Common myeloid progenitor, CD34-positive (primary cell): ENCODE data around the gene APBB2.

Experiments used
- CTCF ChIA-PET: fragments of 350-600 bp; sonication (Branson Sonifier 250); formaldehyde crosslinking; loops from one replicate; lab custom pipeline; 2021; ENCODE audit warnings: antibody characterized with exemption; lab: Charles Lee
- POLR2A ChIA-PET: fragments of 350-600 bp; sonication (Branson Sonifier 250); formaldehyde crosslinking; loops from one replicate; lab custom pipeline; 2021; ENCODE audit warnings: antibody characterized with exemption; lab: Charles Lee
- DNase-seq, 3 donors: peaks; one replicate each; pipeline versions ENCODE4 v3.0.0 to v3.0.0-alpha.2; 2013
- H3K27ac ChIP-seq, 2 experiments: 1 replicate in 1 of 2; 2 replicates in 1 of 2; pipeline ENCODE4 v1.7.0; 2013; ENCODE audit warnings: inconsistent platforms in 2 of 2, low read length in 2 of 2, mild to moderate bottlenecking in 2 of 2, low read depth in 1 of 2, moderate library complexity in 1 of 2; ENCODE audit not compliant: severe bottlenecking in 2 of 2, insufficient read depth in 1 of 2, poor library complexity in 1 of 2
- H3K27me3 ChIP-seq, 5 experiments: replicated peaks in 2 of 5; 1 replicate in 3 of 5; 2 replicates in 2 of 5; pipeline versions ENCODE4 v1.6.1 to v1.7.0; 2013; ENCODE audit warnings: low read length in 4 of 5, mild to moderate bottlenecking in 2 of 5, moderate library complexity in 2 of 5, inconsistent platforms in 1 of 5; ENCODE audit not compliant: insufficient read depth in 5 of 5, control insufficient read depth in 4 of 5
- H3K36me3 ChIP-seq, 4 experiments: 1 replicate in 2 of 4; 2 replicates in 2 of 4; pipeline versions ENCODE4 v1.6.1 to v1.7.0; 2013; ENCODE audit warnings: low read length in 3 of 4, control low read depth in 1 of 4, mild to moderate bottlenecking in 1 of 4; ENCODE audit not compliant: control insufficient read depth in 4 of 4, insufficient read depth in 4 of 4
- H3K4me1 ChIP-seq, 4 experiments: 1 replicate in 3 of 4; 2 replicates in 1 of 4; pipeline versions ENCODE4 v1.6.1 to v1.7.1; 2013; ENCODE audit warnings: low read length in 3 of 4, mild to moderate bottlenecking in 3 of 4, control low read depth in 1 of 4, inconsistent platforms in 1 of 4, moderate library complexity in 1 of 4; ENCODE audit not compliant: control insufficient read depth in 4 of 4, insufficient read depth in 4 of 4; ENCODE audit errors: control extremely low read depth in 1 of 4
- H3K4me3 ChIP-seq, 7 experiments: 1 replicate in 4 of 7; 2 replicates in 3 of 7; pipeline versions ENCODE4 v1.5.1 to v1.7.0; 2013; ENCODE audit warnings: mild to moderate bottlenecking in 7 of 7, low read length in 6 of 7, moderate library complexity in 6 of 7, inconsistent platforms in 2 of 7, low read depth in 2 of 7, control low read depth in 1 of 7; ENCODE audit not compliant: insufficient read depth in 4 of 7, control insufficient read depth in 1 of 7; ENCODE audit errors: extremely low read depth in 1 of 7
- H3K9me3 ChIP-seq, 5 experiments: 1 replicate in 4 of 5; 2 replicates in 1 of 5; pipeline versions ENCODE4 v1.6.1 to v1.7.1; 2013; ENCODE audit warnings: low read length in 4 of 5, mild to moderate bottlenecking in 2 of 5, inconsistent platforms in 1 of 5, low read depth in 1 of 5, moderate library complexity in 1 of 5; ENCODE audit not compliant: control insufficient read depth in 4 of 5, insufficient read depth in 2 of 5; ENCODE audit errors: control extremely low read depth in 1 of 5
- WGBS: methylation state at CpG from one replicate; pipeline ENCODE4 v1.1.5; 2013; ENCODE audit not compliant: insufficient coverage; 5-methylcytosine and 5-hydroxymethylcytosine counted together

Gene APBB2

DNA sequence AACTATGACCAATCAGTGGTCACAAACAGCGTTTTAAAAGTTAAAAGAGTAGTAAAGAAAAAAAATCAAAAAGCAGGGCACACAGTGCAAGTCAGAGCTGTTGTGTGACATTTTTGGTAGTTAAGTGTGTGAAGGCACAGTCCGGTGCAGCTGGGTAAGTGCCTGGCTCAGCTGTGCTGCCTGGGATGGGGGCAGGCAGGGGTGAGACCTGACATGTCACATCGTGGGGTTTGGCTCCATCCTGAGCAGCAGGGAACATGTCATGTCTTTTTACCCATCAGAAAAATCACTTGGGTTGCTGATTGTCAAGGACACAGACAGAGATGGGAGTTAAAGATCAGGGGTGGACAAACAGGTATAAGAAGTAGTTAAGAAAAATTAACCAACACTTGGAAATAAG, 339.4 kb downstream of the APBB2 start:
- H3K9me3 ChIP-seq, result no peaks in the 10 kb centered on the region
- H3K4me1 ChIP-seq, result no peaks in the 10 kb centered on the region
- DNase-seq, result no peak
- H3K4me3 ChIP-seq, result no peak overlapping the region
- 100% methylated on average over 2 of the region's 3 CpGs for WGBS
- no peak overlapping the region for H3K27ac ChIP-seq
- H3K27me3 ChIP-seq, result no peaks in the 10 kb centered on the region
- POLR2A ChIA-PET, result interaction anchor here (0.6 kb wide), 1 partner anchor 612 kb away, joined by 5 read pairs; no protein-coding TSS in a partner anchor
- CTCF ChIA-PET, result interaction anchor here (1.0 to 1.1 kb wide), 2 partner anchors 14 to 22 kb away, joined by 3 to 5 read pairs; no protein-coding TSS in a partner anchor
- no peaks in the 10 kb centered on the region for H3K36me3 ChIP-seq

DNA sequence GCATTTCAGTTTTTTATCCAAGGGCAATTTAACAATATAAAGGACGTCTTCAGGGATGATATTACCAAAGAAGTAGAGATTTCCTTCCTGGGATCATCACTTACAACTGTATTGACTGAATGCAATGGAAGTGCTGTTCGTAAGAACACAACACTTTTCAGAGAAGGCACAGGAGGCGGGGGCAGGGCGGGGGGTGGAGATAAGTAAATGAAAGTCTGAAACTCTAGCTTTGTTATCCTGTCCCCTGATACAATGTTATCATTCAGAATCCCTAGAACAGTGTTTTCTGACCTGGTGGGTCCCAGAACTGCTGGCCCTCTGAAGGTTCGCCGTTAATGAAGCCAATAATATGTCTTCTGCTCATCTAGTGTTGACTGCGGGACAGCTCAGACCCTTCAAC, 340.0 kb downstream of the APBB2 start:
- DNase-seq, result no peak
- ChIA-PET CTCF (no interaction called here), POLR2A (interaction anchor here (0.6 kb wide), 1 partner anchor 611 kb away, joined by 5 read pairs; no protein-coding TSS in a partner anchor)
- Histone ChIP-seq H3K4me3 (no peak overlapping the region), H3K27ac (no peak overlapping the region), H3K36me3 (no peaks in the 10 kb centered on the region), H3K27me3 (no peaks in the 10 kb centered on the region), H3K9me3 (no peaks in the 10 kb centered on the region), H3K4me1 (no peaks in the 10 kb centered on the region)
- 100% methylated on average over 4 of the region's 7 CpGs for WGBS

DNA sequence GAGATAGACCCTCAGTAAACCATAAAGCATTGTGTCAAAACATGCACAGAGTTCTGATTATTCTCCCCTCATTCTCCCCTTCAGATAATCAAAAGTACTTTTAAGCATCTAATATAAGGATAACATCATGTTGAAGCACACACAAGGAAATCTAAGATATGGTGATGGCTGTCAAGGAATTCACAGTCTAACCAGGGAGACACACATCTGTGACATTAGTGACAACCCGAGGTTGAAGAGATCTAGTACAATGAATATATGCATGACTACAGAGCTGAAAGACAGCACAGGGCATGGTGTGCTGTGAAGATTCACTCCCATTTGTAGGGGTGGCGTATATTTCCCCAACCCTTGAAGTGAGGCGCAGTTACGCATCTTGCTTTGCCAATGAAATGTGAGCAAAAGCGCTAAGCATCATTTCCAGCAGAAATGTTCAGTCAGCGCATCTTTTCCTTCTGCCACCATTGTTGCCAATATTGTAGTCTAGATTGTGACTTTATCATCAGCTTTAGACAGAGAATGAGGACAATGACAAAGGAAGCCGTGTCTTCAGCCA, 342.6 kb downstream of the APBB2 start:
- POLR2A ChIA-PET, result no interaction called here
- WGBS, result 97% methylated on average over 6 of the region's 7 CpGs
- Histone ChIP-seq H3K27ac (no peak overlapping the region), H3K36me3 (no peaks in the 10 kb centered on the region), H3K4me3 (no peak overlapping the region), H3K4me1 (no peaks in the 10 kb centered on the region), H3K9me3 (no peaks in the 10 kb centered on the region), H3K27me3 (no peaks in the 10 kb centered on the region)
- DNase-seq, result no peak
- CTCF ChIA-PET, result interaction anchor here (1.6 kb wide), 1 partner anchor 11 kb away, joined by 7 read pairs; no protein-coding TSS in a partner anchor

DNA sequence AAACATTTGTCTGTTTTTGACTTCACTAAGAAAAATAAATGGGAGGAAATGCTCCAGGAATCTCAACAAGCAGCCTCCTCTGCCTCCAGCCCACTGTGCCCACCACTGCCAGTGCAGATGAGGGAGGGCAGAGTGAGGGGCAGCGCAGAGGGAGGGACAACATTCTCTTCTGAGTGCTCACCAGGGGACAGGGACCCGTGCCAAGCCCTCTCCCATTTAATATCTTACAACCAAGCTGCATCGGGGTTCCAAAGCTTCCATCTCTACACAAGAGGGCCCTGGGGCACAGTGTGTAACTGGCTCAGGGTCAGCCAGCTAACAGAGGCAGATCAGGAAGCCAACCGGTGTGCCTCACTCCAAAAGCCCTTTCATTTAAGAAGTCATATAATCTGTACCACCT, 344.2 kb downstream of the APBB2 start:
- 100% methylated on average over 1 of the region's 4 CpGs for WGBS
- H3K27me3 ChIP-seq, result no peaks in the 10 kb centered on the region
- no peak overlapping the region for H3K4me3 ChIP-seq
- no peak for DNase-seq
- ChIA-PET POLR2A (no interaction called here), CTCF (interaction anchor here (1.6 kb wide), 1 partner anchor 9 kb away, joined by 7 read pairs; no protein-coding TSS in a partner anchor)
- H3K9me3 ChIP-seq, result no peaks in the 10 kb centered on the region
- no peaks in the 10 kb centered on the region for H3K36me3 ChIP-seq
- H3K27ac ChIP-seq, result no peak overlapping the region
- no peaks in the 10 kb centered on the region for H3K4me1 ChIP-seq

DNA sequence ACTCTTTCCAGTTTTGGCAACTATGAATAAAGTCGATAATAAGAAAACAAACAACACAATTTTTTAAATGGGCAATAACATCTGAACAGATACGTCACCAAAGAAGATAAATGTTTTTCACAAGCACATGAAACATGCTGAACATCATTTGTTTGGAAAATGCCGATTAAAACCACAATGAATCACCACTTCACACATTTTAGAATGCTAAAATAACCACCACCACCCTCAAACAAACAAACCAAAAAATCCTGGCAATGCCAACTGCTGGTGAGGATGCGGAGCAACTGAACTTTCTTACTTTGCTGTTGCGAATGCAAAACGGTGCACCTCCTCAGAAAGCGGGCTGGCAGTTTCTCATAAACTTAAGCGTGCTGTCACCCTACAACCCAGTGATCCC, 348.6 kb downstream of the APBB2 start:
- no peaks in the 10 kb centered on the region for H3K4me1 ChIP-seq
- no peak overlapping the region for H3K4me3 ChIP-seq
- CTCF ChIA-PET, result interaction anchor here (2.8 kb wide), 1 partner anchor 25 kb away, joined by 8 read pairs; no protein-coding TSS in a partner anchor
- H3K9me3 ChIP-seq, result no peaks in the 10 kb centered on the region
- no peak overlapping the region for H3K27ac ChIP-seq
- H3K36me3 ChIP-seq, result no peaks in the 10 kb centered on the region
- H3K27me3 ChIP-seq, result peaks cover 0 to 2% (median 0%) of the 10 kb centered on the region in 5 experiments
- no peak for DNase-seq
- POLR2A ChIA-PET, result no interaction called here
- WGBS, result 82% methylated on average over 6 of the region's 8 CpGs

DNA sequence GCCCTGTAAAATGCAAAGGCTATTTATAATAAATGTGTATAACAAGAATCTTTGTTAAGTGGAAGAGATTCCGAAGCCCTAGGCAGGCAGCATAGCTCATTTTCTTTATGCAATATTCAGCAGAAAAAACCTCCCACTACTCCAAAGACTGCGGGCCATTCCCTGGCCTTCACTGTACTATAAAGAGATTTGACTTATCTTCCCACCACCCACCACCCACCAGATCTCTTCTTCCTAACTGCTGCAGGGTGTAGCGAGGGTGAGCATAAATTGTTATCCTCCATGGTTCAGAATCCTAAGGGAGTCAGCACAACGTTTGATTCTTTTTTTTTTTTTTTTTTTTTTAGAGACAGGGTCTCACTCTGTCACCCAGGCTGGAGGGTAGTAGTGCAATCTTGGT, 349.8 kb downstream of the APBB2 start:
- H3K27ac ChIP-seq, result no peak overlapping the region
- no peaks in the 10 kb centered on the region for H3K9me3 ChIP-seq
- CTCF ChIA-PET, result interaction anchor here (0.9 kb wide), 1 partner anchor 23 kb away, joined by 3 read pairs; no protein-coding TSS in a partner anchor
- POLR2A ChIA-PET, result interaction anchor here (0.6 kb wide), 1 partner anchor 1907 kb away, joined by 6 read pairs; no protein-coding TSS in a partner anchor
- H3K36me3 ChIP-seq, result no peaks in the 10 kb centered on the region
- H3K27me3 ChIP-seq, result peaks cover 0 to 2% (median 0%) of the 10 kb centered on the region in 5 experiments
- no peak for DNase-seq
- no peak overlapping the region for H3K4me3 ChIP-seq
- no peaks in the 10 kb centered on the region for H3K4me1 ChIP-seq
- WGBS, result 83% methylated on average over 2 of the region's 4 CpGs

DNA sequence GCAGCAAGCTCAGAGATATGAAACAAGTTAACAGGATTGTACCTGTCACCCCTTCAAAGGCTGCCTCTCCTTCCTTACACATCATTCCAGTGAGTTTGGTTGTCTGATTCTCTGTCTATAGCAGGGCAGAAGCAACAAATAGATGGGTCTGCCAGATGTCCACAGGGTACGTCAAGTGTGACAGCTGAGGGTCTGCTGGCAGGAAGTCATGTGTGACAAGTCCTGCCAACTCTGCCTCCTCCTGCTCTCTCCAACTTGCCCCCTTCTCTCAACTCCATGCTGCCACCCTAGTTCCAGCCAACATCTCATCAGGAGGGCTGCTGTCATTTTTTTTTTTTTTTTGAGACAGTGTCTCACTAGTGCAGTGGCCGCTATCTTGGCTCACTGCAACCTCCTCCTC, 355.4 kb downstream of the APBB2 start:
- Histone ChIP-seq H3K4me3 (no peak overlapping the region), H3K36me3 (no peaks in the 10 kb centered on the region), H3K4me1 (peaks cover 3 to 14% (median 10%) of the 10 kb centered on the region in 4 experiments), H3K9me3 (no peaks in the 10 kb centered on the region), H3K27me3 (peaks cover 2 to 14% (median 5%) of the 10 kb centered on the region in 5 experiments), H3K27ac (no peak overlapping the region)
- no peak for DNase-seq
- ChIA-PET POLR2A (no interaction called here), CTCF (interaction anchor here (0.6 to 4.9 kb wide), 3 partner anchors 9 to 34 kb away, joined by 3 to 30 read pairs (median 3); no protein-coding TSS in a partner anchor)
- WGBS, result 96% methylated on average over 2 of the region's 2 CpGs
